22Rv1 (cell line): ENCODE data around the gene ANKAR.
"Not testable (repeated sequence)": the region's sequence is repeated elsewhere in the genome, so short reads cannot be mapped to it uniquely, and the experiment has no call there.

Source experiments
- CTCF ChIP-seq: fragments of 450-650 bp; IDR thresholded peaks from 2 replicates; pipeline ENCODE4 v1.5.1; 2017; ENCODE audit warnings: mild to moderate bottlenecking
- ZFX ChIP-seq: fragments of 450-650 bp; IDR thresholded peaks from 2 replicates; pipeline ENCODE4 v1.6.1; 2017; ENCODE audit warnings: antibody characterized with exemption, borderline replicate concordance

- not testable (repeated sequence) for TF ChIP-seq CTCF, ZFX
These were observed 43.1 kb downstream of the ANKAR start for GRCh38 chr2:189717593-189717992.
